Cardiac fibroblast (primary cell): Measurements from ENCODE around the gene TRIM14.

ENCODE experiments used
- DNase-seq, 2 donors: peaks; one replicate each; pipeline versions ENCODE4 v3.0.0 to v3.0.0-alpha.2; 2010; ENCODE audit warnings: low read depth in 2 of 2
- H3K4me3 ChIP-seq, 2 donors: replicated peaks in 1 of 2; 1 replicate in 1 of 2; 2 replicates in 1 of 2; pipeline ENCODE4 v1.5.1; 2011; ENCODE audit warnings: low read depth in 2 of 2, low read length in 2 of 2, mild to moderate bottlenecking in 2 of 2, moderate library complexity in 1 of 2
- TF ChIP-seq, protein P1 (sequence below): IDR thresholded peaks from one replicate; pipeline ENCODE4 v1.5.1; 2011; ENCODE audit warnings: low read depth, mild to moderate bottlenecking, low read length, inconsistent platforms

The TRIM14 gene, protein sequence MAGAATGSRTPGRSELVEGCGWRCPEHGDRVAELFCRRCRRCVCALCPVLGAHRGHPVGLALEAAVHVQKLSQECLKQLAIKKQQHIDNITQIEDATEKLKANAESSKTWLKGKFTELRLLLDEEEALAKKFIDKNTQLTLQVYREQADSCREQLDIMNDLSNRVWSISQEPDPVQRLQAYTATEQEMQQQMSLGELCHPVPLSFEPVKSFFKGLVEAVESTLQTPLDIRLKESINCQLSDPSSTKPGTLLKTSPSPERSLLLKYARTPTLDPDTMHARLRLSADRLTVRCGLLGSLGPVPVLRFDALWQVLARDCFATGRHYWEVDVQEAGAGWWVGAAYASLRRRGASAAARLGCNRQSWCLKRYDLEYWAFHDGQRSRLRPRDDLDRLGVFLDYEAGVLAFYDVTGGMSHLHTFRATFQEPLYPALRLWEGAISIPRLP

DNA sequence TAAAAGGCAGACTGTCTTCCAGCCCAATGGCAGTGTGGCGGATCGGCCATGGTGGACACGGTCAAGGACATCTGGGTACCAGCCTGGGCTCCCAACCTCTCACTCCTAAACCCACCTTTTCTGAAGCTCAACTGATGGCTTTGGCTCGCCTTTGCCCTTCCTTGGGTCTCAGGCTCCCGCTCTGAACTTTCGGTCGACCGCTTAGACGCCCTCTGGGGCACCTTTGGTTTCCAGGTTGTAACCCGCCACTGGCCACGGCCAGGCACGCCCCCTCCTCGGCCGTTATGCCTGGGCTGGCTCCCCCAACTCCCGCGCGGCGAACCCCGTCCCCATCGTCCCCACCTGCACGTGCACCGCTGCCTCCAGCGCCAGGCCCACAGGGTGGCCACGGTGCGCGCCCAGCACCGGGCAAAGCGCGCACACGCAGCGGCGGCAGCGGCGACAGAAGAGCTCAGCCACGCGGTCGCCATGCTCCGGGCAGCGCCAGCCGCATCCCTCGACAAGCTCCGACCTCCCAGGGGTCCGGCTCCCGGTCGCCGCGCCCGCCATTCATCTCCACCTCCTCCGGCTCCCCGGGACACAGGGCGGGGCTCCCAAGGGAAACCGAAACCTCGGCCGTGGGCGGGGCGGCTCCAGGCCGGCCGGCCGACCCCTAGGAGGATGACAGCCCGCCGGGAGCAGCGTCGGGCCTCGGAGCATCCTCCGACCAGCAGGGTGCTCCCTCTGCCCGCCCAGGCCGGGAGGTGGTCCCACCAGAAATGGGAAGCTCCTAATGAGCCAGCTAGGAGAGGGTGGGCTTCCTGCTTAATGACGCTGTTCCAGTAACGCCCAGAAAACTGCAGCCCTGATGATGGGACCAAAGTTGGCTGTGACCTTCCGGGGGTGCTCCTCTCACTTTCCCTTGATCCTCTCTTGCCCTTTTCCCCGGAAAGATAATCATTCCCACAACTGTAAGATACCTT lies at the start of gene TRIM14:
Gene TRIM14 (minus strand): TSS at position 583 of the 962 bp plus-strand sequence. CDS start 34 bp downstream, at position 549.
- TF ChIP-seq, protein P1, sequence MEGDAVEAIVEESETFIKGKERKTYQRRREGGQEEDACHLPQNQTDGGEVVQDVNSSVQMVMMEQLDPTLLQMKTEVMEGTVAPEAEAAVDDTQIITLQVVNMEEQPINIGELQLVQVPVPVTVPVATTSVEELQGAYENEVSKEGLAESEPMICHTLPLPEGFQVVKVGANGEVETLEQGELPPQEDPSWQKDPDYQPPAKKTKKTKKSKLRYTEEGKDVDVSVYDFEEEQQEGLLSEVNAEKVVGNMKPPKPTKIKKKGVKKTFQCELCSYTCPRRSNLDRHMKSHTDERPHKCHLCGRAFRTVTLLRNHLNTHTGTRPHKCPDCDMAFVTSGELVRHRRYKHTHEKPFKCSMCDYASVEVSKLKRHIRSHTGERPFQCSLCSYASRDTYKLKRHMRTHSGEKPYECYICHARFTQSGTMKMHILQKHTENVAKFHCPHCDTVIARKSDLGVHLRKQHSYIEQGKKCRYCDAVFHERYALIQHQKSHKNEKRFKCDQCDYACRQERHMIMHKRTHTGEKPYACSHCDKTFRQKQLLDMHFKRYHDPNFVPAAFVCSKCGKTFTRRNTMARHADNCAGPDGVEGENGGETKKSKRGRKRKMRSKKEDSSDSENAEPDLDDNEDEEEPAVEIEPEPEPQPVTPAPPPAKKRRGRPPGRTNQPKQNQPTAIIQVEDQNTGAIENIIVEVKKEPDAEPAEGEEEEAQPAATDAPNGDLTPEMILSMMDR: peak; percentile 23
- DNase-seq: peak; percentile 49 to 63
- peak within 1 kb of the TSS; percentile 58 to 69 for H3K4me3 ChIP-seq

DNA sequence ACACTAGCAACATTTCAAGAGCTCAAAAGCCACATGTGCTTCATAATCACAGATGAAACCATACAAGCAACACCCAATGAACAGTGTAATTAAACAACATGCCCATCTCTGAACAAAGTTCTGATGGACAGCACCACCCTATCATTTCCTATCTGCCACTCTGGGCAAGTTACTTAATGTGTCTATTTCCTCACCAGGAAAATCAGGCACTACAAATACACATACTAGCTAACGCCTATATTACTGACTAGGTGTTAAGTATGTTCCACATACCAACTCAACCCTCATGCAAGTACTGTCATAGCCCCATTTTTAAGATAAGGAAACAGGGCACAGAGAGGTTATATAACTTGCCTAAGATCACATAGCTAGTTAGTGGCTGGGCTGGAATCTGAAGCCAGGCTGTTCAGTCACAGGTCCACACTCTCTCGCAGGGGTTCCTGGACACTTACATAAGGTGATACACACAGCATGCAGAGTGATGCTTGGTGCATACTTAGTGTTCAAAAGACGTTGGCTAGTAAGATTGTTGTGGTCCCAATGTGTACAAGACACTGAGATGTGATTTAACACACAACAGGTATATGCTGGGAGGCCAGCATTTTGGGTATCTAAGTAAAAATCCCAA lies 49.2 kb upstream of the TRIM14 start:
- TF ChIP-seq, protein P1: no peak
- no peak overlapping the region for H3K4me3 ChIP-seq
- no peak for DNase-seq

DNA sequence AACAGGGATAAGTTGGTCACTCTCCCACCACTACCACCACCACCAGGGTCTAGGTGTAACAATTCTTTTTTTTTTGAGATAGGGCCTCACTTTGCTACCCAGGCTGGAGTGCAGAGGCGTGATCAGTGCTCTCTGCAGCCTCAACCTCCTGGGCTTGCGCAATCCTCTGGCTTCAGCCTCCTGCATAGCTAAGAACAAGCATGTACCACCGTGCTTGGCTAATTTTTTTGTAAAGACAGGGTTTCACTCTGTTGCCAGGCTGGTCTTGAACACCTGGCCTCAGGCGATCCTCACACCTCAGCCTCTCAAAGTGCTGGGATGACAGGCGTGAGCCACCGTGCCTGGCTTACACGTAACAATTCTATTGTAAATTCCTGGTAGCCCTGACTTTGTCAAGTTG lies 45.9 kb upstream of the TRIM14 start:
- peak in 1 of 2 donors; percentile 43 for DNase-seq
- TF ChIP-seq, protein P1: no peak

DNA sequence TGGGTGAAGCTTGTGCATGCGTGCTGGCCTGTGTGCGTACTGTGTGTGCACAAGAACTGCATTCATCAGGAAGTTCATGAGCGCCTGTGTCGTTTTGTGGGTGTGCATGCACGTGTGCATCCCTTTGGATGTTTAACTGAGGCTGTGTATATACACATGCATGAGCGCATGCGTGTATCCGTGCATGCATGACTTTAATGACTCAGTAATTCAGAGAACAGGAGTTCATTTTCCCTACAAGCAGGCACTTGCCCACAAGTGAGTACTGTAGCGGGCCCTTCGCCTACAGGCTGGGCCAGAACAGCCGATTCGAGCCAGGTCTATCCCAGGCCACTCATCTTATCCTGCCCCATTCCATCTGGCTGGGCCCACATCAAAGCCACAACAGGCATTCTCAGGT lies 43.6 kb upstream of the TRIM14 start:
- TF ChIP-seq, protein P1: no peak
- no peak overlapping the region for H3K4me3 ChIP-seq
- no peak for DNase-seq

More for the DNA sequence above, 45.9 kb upstream of the TRIM14 start:
- no peak overlapping the region for H3K4me3 ChIP-seq

DNA sequence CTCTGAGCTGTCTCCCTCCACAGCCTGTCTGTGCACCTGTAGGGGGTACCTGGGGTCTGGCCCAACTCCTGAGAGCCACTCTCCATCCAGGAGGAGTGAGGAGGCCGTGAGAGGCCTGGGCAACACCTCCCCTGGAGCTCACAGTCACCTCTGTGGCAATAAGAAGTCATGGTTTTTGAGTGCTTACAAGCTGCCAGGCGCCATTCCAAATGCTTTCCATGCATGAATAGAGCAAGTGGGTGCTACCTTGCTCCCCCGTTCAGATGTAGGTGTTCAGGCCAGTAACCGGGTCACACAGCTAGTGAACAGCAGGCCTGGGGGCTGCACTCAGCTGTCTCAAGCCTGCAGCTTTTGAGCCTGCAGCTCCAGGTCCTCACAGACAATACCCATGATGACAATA lies 42.8 kb upstream of the TRIM14 start:
- TF ChIP-seq, protein P1: no peak
- DNase-seq: no peak
- H3K4me3 ChIP-seq: no peak overlapping the region

DNA sequence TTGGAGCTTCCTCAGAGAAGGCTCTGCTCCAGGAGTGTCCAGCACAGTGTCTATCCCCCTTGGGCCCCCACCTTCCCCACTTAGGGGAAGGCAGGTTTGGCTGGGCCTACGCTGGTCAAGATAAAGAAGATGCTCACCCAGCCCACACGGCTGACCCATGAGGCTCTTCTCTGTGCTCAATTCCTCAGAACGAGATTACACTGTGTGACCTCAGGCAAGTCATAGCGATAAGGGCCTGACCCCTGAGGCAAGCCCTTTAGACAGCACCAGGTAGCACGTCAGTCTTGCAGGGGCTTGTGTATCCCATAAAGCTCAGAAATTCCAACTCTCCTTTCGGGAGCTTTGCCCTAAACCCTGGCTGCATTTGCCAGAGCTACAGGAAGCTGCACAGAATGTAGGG lies 40.8 kb upstream of the TRIM14 start:
- DNase-seq: no peak
- H3K4me3 ChIP-seq: no peak overlapping the region
- TF ChIP-seq, protein P1: no peak
